Measurements from ENCODE around the gene SCG3. TPM values are rescaled to one million over a fixed set of nuclear protein-coding genes. Genes with fewer than 3 reads are reported as not detected.
"Not testable (repeated sequence)": the region's sequence is repeated elsewhere in the genome, so short reads cannot be mapped to it uniquely, and the experiment has no call there.

SCG3 gene
- total RNA-seq (not detected), polyA plus RNA-seq (not detected), total RNA-seq (not detected)

- ATAC-seq = peak; percentile 79
- no peaks in the 10 kb centered on the region for H3K27me3 ChIP-seq (ENCODE audit: control insufficient read depth in 2 of 2, insufficient read depth in 2 of 2, low read length in 2 of 2)
- DNase-seq = peak; percentile 18 to 68 (median 42)
- H3K4me3 ChIP-seq (ENCODE audit: low read length) = no peak within 1 kb of the TSS
- H3K4me1 ChIP-seq (ENCODE audit: control insufficient read depth in 2 of 2, insufficient read depth in 2 of 2, low read length in 2 of 2) = no peaks in the 10 kb centered on the region
- Mint-ChIP-seq H3K27ac (peak within 1 kb of the TSS in 3 of 9 donors; percentile 15 to 53 (median 51)), H3K4me3 (peak within 1 kb of the TSS in 2 of 10 donors; percentile 17 to 49), H3K27me3 (peaks cover 47 to 66% (median 54%) of the 10 kb centered on the region in 5 donors), H3K36me3 (no peaks in the 10 kb centered on the region), H3K4me1 (peaks cover 0 to 7% (median 0%) of the 10 kb centered on the region in 7 donors), H3K9me3 (peaks cover 0 to 11% (median 2%) of the 10 kb centered on the region in 11 donors)
- ChIA-PET POLR2A (interaction anchor here (2.3 kb wide), 1 partner anchor 57 kb away, joined by 7 read pairs; the partner anchor contains the start of gene LYSMD2), CTCF (no interaction called here)
- H3K36me3 ChIP-seq (ENCODE audit: control insufficient read depth in 2 of 3, insufficient read depth in 3 of 3, low read length in 3 of 3) = no peaks in the 10 kb centered on the region
- intact Hi-C loops (cut with micrococcal nuclease) = loop anchor here in 1 of 2 donors (5.0 kb wide), 1 partner anchor 56 kb away; the partner anchor contains the start of gene LYSMD2
- H3K27ac ChIP-seq (ENCODE audit: low read depth, low read length) = no peak within 1 kb of the TSS
- H3K9me3 ChIP-seq (ENCODE audit: control insufficient read depth in 2 of 3, low read length in 3 of 3) = no peaks in the 10 kb centered on the region
Observed at GRCh38 chr15:51681303-51681963, at the start of gene SCG3. Gene SCG3 (plus strand): TSS chr15:51681503. CDS start chr15:51681756, 253 bp downstream.

- no peak overlapping the region for H3K4me3 ChIP-seq (ENCODE audit: low read length)
- Mint-ChIP-seq H3K4me3 (no peak overlapping the region), H3K4me1 (peaks cover 0 to 6% (median 0%) of the 10 kb centered on the region in 7 donors), H3K9me3 (peaks cover 0 to 1% (median 0%) of the 10 kb centered on the region in 11 donors), H3K27ac (no peak overlapping the region), H3K27me3 (peaks cover 0 to 14% (median 12%) of the 10 kb centered on the region in 5 donors), H3K36me3 (no peaks in the 10 kb centered on the region)
- DNase-seq (no peak), ATAC-seq (no peak)
- no peaks in the 10 kb centered on the region for H3K4me1 ChIP-seq (ENCODE audit: control insufficient read depth in 2 of 2, insufficient read depth in 2 of 2, low read length in 2 of 2)
- POLR2A ChIA-PET = no interaction called here
- intact Hi-C loops (cut with micrococcal nuclease) = no loop called here
- H3K36me3 ChIP-seq (ENCODE audit: control insufficient read depth in 2 of 3, insufficient read depth in 3 of 3, low read length in 3 of 3) = no peaks in the 10 kb centered on the region
- H3K27me3 ChIP-seq (ENCODE audit: control insufficient read depth in 2 of 2, insufficient read depth in 2 of 2, low read length in 2 of 2) = no peaks in the 10 kb centered on the region
- CTCF ChIA-PET = no interaction called here
- H3K27ac ChIP-seq (ENCODE audit: low read depth, low read length) = no peak overlapping the region
- no peaks in the 10 kb centered on the region for H3K9me3 ChIP-seq (ENCODE audit: control insufficient read depth in 2 of 3, low read length in 3 of 3)
Observed at GRCh38 chr15:51634591-51635198, 46.6 kb upstream of the SCG3 start.

GRCh38 chr15:51641490-51642130 lies 39.7 kb upstream of the SCG3 start:
- DNase-seq (no peak), ATAC-seq (no peak)
- H3K9me3 ChIP-seq (ENCODE audit: control insufficient read depth in 2 of 3, low read length in 3 of 3) = no peaks in the 10 kb centered on the region
- no peaks in the 10 kb centered on the region for H3K4me1 Mint-ChIP-seq
- no peak overlapping the region for H3K4me3 Mint-ChIP-seq
- POLR2A ChIA-PET = no interaction called here
- H3K4me1 ChIP-seq (ENCODE audit: control insufficient read depth in 2 of 2, insufficient read depth in 2 of 2, low read length in 2 of 2) = no peaks in the 10 kb centered on the region
- H3K9me3 Mint-ChIP-seq = no peaks in the 10 kb centered on the region
- peaks cover 0 to 19% (median 5%) of the 10 kb centered on the region in 5 donors for H3K27me3 Mint-ChIP-seq
- H3K27ac ChIP-seq (ENCODE audit: low read depth, low read length) = no peak overlapping the region
- no peaks in the 10 kb centered on the region for H3K27me3 ChIP-seq (ENCODE audit: control insufficient read depth in 2 of 2, insufficient read depth in 2 of 2, low read length in 2 of 2)
- H3K4me3 ChIP-seq (ENCODE audit: low read length) = no peak overlapping the region
- H3K36me3 Mint-ChIP-seq = no peaks in the 10 kb centered on the region
- no peak overlapping the region for H3K27ac Mint-ChIP-seq
- intact Hi-C loops (cut with micrococcal nuclease) = no loop called here
- H3K36me3 ChIP-seq (ENCODE audit: control insufficient read depth in 2 of 3, insufficient read depth in 3 of 3, low read length in 3 of 3) = no peaks in the 10 kb centered on the region
- CTCF ChIA-PET = interaction anchor here (1.3 kb wide), 1 partner anchor 8 kb away, joined by 3 read pairs; no protein-coding TSS in a partner anchor

GRCh38 chr15:51642696-51643095 lies 38.6 kb upstream of the SCG3 start:
- Mint-ChIP-seq H3K27ac (no peak overlapping the region), H3K4me1 (no peaks in the 10 kb centered on the region), H3K4me3 (no peak overlapping the region), H3K9me3 (no peaks in the 10 kb centered on the region), H3K27me3 (peaks cover 0 to 19% (median 4%) of the 10 kb centered on the region in 5 donors), H3K36me3 (no peaks in the 10 kb centered on the region)
- DNase-seq (no peak), ATAC-seq (no peak)
- H3K27me3 ChIP-seq (ENCODE audit: control insufficient read depth in 2 of 2, insufficient read depth in 2 of 2, low read length in 2 of 2) = no peaks in the 10 kb centered on the region
- H3K4me1 ChIP-seq (ENCODE audit: control insufficient read depth in 2 of 2, insufficient read depth in 2 of 2, low read length in 2 of 2) = no peaks in the 10 kb centered on the region
- no peak overlapping the region for H3K27ac ChIP-seq (ENCODE audit: low read depth, low read length)
- H3K36me3 ChIP-seq (ENCODE audit: control insufficient read depth in 2 of 3, insufficient read depth in 3 of 3, low read length in 3 of 3) = no peaks in the 10 kb centered on the region
- no peak overlapping the region for H3K4me3 ChIP-seq (ENCODE audit: low read length)
- intact Hi-C loops (cut with micrococcal nuclease) = no loop called here
- ChIA-PET POLR2A (interaction anchor here (0.6 kb wide), 1 partner anchor 20 kb away, joined by 3 read pairs; no protein-coding TSS in a partner anchor), CTCF (no interaction called here)
- no peaks in the 10 kb centered on the region for H3K9me3 ChIP-seq (ENCODE audit: control insufficient read depth in 2 of 3, low read length in 3 of 3)

GRCh38 chr15:51647128-51647562 lies 34.2 kb upstream of the SCG3 start:
- Histone ChIP-seq H3K27ac (ENCODE audit: low read depth, low read length) (no peak overlapping the region), H3K36me3 (ENCODE audit: control insufficient read depth in 2 of 3, insufficient read depth in 3 of 3, low read length in 3 of 3) (no peaks in the 10 kb centered on the region), H3K4me3 (ENCODE audit: low read length) (no peak overlapping the region), H3K9me3 (ENCODE audit: control insufficient read depth in 2 of 3, low read length in 3 of 3) (no peaks in the 10 kb centered on the region), H3K4me1 (ENCODE audit: control insufficient read depth in 2 of 2, insufficient read depth in 2 of 2, low read length in 2 of 2) (no peaks in the 10 kb centered on the region), H3K27me3 (ENCODE audit: control insufficient read depth in 2 of 2, insufficient read depth in 2 of 2, low read length in 2 of 2) (no peaks in the 10 kb centered on the region)
- ATAC-seq = peak; percentile 57
- intact Hi-C loops (cut with micrococcal nuclease) = no loop called here
- no peak overlapping the region for H3K27ac Mint-ChIP-seq
- no peak overlapping the region for H3K4me3 Mint-ChIP-seq
- DNase-seq = no peak
- no peaks in the 10 kb centered on the region for H3K4me1 Mint-ChIP-seq
- ChIA-PET POLR2A (interaction anchor here (0.7 kb wide), 1 partner anchor 240 kb away, joined by 3 read pairs; no protein-coding TSS in a partner anchor), CTCF (interaction anchor here (0.7 to 4.4 kb wide), 3 partner anchors 87 to 129 kb away, joined by 5 to 34 read pairs (median 7); no protein-coding TSS in a partner anchor)
- no peaks in the 10 kb centered on the region for H3K36me3 Mint-ChIP-seq
- peaks cover 0 to 21% (median 0%) of the 10 kb centered on the region in 5 donors for H3K27me3 Mint-ChIP-seq
- no peaks in the 10 kb centered on the region for H3K9me3 Mint-ChIP-seq

GRCh38 chr15:51648101-51648500 lies 33.2 kb upstream of the SCG3 start:
- H3K9me3 ChIP-seq (ENCODE audit: control insufficient read depth in 2 of 3, low read length in 3 of 3); H3K27me3 ChIP-seq (ENCODE audit: control insufficient read depth in 2 of 2, insufficient read depth in 2 of 2, low read length in 2 of 2); H3K4me3 Mint-ChIP-seq; H3K4me1 Mint-ChIP-seq; H3K9me3 Mint-ChIP-seq; H3K27ac ChIP-seq (ENCODE audit: low read depth, low read length); H3K4me3 ChIP-seq (ENCODE audit: low read length); ATAC-seq; DNase-seq; H3K27ac Mint-ChIP-seq; H3K36me3 ChIP-seq (ENCODE audit: control insufficient read depth in 2 of 3, insufficient read depth in 3 of 3, low read length in 3 of 3); H3K36me3 Mint-ChIP-seq; intact Hi-C loops (cut with micrococcal nuclease); H3K4me1 ChIP-seq (ENCODE audit: control insufficient read depth in 2 of 2, insufficient read depth in 2 of 2, low read length in 2 of 2): not testable (repeated sequence)
- H3K27me3 Mint-ChIP-seq = peaks cover 0 to 21% (median 0%) of the 10 kb centered on the region in 5 donors
- CTCF ChIA-PET = interaction anchor here (0.7 to 4.4 kb wide), 5 partner anchors 30 to 166 kb away, joined by 3 to 34 read pairs (median 5); no protein-coding TSS in a partner anchor
- POLR2A ChIA-PET = interaction anchor here (0.6 kb wide), 1 partner anchor 91 kb away, joined by 3 read pairs; no protein-coding TSS in a partner anchor

All from naive thymus-derived CD4-positive, alpha-beta T cell (primary cell).